Adrenal gland (tissue), 12 donors: Measurements from ENCODE around the gene HK2. TPM values are rescaled to one million over a fixed set of nuclear protein-coding genes. Genes with fewer than 3 reads are reported as not detected.

ENCODE experiments used
- DNase-seq, 7 donors: peaks; one replicate each; pipeline ENCODE4 v3.0.0-alpha.2; 2019 to 2020
- H3K27ac ChIP-seq, 5 donors: fragments of 200-600 bp; sonication (generic) in 4 of 5; 1 replicate in 3 of 5; 2 replicates in 2 of 5; pipeline versions ENCODE4 v1.5.1 to v1.8.0; 2016 to 2020; ENCODE audit warnings: mild to moderate bottlenecking in 1 of 5
- H3K27me3 ChIP-seq: fragments of 200-600 bp; 2 replicates; pipeline ENCODE4 v1.8.0; 2021
- H3K36me3 ChIP-seq, 2 donors: fragments of 200-600 bp; replicated peaks in 1 of 2; 1 replicate in 1 of 2; 2 replicates in 1 of 2; pipeline versions ENCODE4 v1.5.1 to v1.8.0; 2018 to 2022
- H3K4me1 ChIP-seq, 2 donors: fragments of 200-600 bp; replicated peaks in 1 of 2; 1 replicate in 1 of 2; 2 replicates in 1 of 2; pipeline versions ENCODE4 v1.5.1 to v1.8.0; 2018 to 2021
- H3K4me3 ChIP-seq, 4 donors: fragments of 200-600 bp; sonication (generic) in 3 of 4; one replicate each; pipeline ENCODE4 v1.5.1; 2016 to 2018
- H3K9me3 ChIP-seq, 3 donors: fragments of 200-600 bp; sonication (generic) in 1 of 3; replicated peaks in 1 of 3; 1 replicate in 2 of 3; 2 replicates in 1 of 3; pipeline versions ENCODE4 v1.5.1 to v1.8.0; 2016 to 2021
- POLR2A ChIP-seq, 2 donors: fragments of 450-650 bp; IDR thresholded peaks; one replicate each; pipeline ENCODE4 v1.6.1; 2017; ENCODE audit warnings: antibody characterized with exemption in 2 of 2, mild to moderate bottlenecking in 2 of 2, moderate library complexity in 1 of 2
- WGBS, 4 donors: extraction: QIAGEN DNeasy Blood & Tissue Kit in 2 of 4; methylation state at CpG; one replicate each; pipeline versions ENCODE4 v1.1.5 to v1.1.7; 2013 to 2017; 5-methylcytosine and 5-hydroxymethylcytosine counted together
- intact Hi-C, 2 donors: fragments of 100-400 bp; cut with DNase I; formaldehyde crosslinking; loops; one replicate each; pipeline versions ENCODE4 v1.14.1 to v1.15.0; 2022 to 2023
- polyA plus RNA-seq, 3 donors: library from polyadenylated mRNA; stranded (reverse); fragments of 200-250 nt in 2 of 3; fragments of 350-450 nt in 1 of 3; fragmentation: Illumina TruSeq in 1 of 3; extraction: RNeasy Lipid Tissue Mini Kit (QIAGEN cat#74804) in 1 of 3; gene quantifications; one replicate each; pipeline ENCODE4 v1.2.3, GENCODE V29; 2013 to 2014
- total RNA-seq, 9 donors: library from RNA; depleted of rRNA in 4 of 9; stranded (reverse); fragments of >200 nt in 4 of 9; fragments of 120-200 nt in 1 of 9; fragmentation: NEBNext Ultra II Directional in 1 of 9; extraction: Animal tissue kit (Norgen Biotek cat#: 25700) in 1 of 9; gene quantifications; one replicate each; pipeline versions ENCODE4 v1.1.0 to v1.2.4, GENCODE V29; 2013 to 2023
- TF ChIP-seq, protein P1 (sequence below), 6 experiments: fragments of 450-650 bp in 4 of 6; fragments of 200-600 bp in 2 of 6; sonication (generic) in 1 of 6; IDR thresholded peaks; 1 replicate in 5 of 6; 2 replicates in 1 of 6; pipeline versions ENCODE4 v1.5.1 to v1.8.0; 2016 to 2021; ENCODE audit warnings: antibody characterized with exemption in 6 of 6, mild to moderate bottlenecking in 2 of 6, moderate library complexity in 1 of 6
- donor health status: healthy with polysubstance abuse.
- donor health status: Bipolar disorder and iron deficiency.
- donor health status: DM: yes; HTN: yes; CAD: no.
- donor health status: DM: no; HTN: no; CAD: no.
- donor health status: DM: no; HTN: no; CAD: no.
- donor health status: DM: yes; HTN: yes; CAD: no.

HK2 gene
- total and polyA plus RNA-seq, 12 donors, result 1.2 to 11.7 (median 5.0) TPM

DNA sequence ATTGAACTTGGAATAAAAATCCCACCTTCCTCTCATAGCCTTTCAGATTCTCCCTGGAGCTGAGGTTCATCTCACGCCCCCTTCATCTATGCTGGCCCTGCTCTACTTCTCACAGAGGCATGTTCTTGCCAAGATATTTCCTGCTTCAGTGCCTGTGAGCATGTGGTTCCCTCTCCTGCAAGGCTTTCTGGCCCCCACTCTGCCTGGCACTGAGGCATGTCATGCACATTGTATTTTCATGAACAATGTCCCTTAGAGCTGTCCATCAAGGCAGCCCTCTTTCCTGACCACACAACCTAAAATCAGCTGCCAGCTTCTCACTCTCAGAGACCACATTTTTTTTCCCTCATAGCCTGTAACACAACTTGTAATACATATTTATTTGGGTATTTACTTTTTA lies 18.0 kb upstream of the HK2 start:
- no peak for TF ChIP-seq POLR2A (IDR thresholded peaks at IDR 0.05)
- TF ChIP-seq, protein P1, sequence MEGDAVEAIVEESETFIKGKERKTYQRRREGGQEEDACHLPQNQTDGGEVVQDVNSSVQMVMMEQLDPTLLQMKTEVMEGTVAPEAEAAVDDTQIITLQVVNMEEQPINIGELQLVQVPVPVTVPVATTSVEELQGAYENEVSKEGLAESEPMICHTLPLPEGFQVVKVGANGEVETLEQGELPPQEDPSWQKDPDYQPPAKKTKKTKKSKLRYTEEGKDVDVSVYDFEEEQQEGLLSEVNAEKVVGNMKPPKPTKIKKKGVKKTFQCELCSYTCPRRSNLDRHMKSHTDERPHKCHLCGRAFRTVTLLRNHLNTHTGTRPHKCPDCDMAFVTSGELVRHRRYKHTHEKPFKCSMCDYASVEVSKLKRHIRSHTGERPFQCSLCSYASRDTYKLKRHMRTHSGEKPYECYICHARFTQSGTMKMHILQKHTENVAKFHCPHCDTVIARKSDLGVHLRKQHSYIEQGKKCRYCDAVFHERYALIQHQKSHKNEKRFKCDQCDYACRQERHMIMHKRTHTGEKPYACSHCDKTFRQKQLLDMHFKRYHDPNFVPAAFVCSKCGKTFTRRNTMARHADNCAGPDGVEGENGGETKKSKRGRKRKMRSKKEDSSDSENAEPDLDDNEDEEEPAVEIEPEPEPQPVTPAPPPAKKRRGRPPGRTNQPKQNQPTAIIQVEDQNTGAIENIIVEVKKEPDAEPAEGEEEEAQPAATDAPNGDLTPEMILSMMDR (IDR thresholded peaks at IDR 0.05), result no peak
- intact Hi-C loops, result no loop called here
- Histone ChIP-seq H3K9me3 (no peaks in the 10 kb centered on the region), H3K4me3 (no peak overlapping the region), H3K4me1 (no peaks in the 10 kb centered on the region), H3K27me3 (no peaks in the 10 kb centered on the region), H3K27ac (no peak overlapping the region), H3K36me3 (no peaks in the 10 kb centered on the region)
- WGBS, 4 donors, result 87 to 92% (median 89%) methylated on average over 1 of the region's 1 CpG
- DNase-seq, result no peak

- intact Hi-C loops, result no loop called here
- no peak overlapping the region for H3K27ac ChIP-seq
Observed at GRCh38 chr2:74816540-74817303, 17.2 kb upstream of the HK2 start.

GRCh38 chr2:74817304-74817675 lies 16.6 kb upstream of the HK2 start:
- H3K9me3 ChIP-seq, result no peaks in the 10 kb centered on the region
- H3K36me3 ChIP-seq, result no peaks in the 10 kb centered on the region
- intact Hi-C loops, result no loop called here
- TF ChIP-seq, protein P1 (IDR thresholded peaks at IDR 0.05), result no peak
- no peak for TF ChIP-seq POLR2A (IDR thresholded peaks at IDR 0.05)
- no peak overlapping the region for H3K27ac ChIP-seq
- H3K4me3 ChIP-seq, result no peak overlapping the region
- H3K27me3 ChIP-seq, result no peaks in the 10 kb centered on the region
- no peaks in the 10 kb centered on the region for H3K4me1 ChIP-seq
- no peak for DNase-seq
- 40 to 88% (median 72%) methylated on average over 1 of the region's 1 CpG for WGBS, 4 donors

More at GRCh38 chr2:74816540-74817303, 17.2 kb upstream of the HK2 start:
- Histone ChIP-seq H3K27me3 (no peaks in the 10 kb centered on the region), H3K36me3 (no peaks in the 10 kb centered on the region), H3K9me3 (no peaks in the 10 kb centered on the region), H3K4me1 (no peaks in the 10 kb centered on the region), H3K4me3 (no peak overlapping the region)
- 26 to 36% (median 32%) methylated on average over 7 of the region's 7 CpGs for WGBS, 4 donors
- no peak for DNase-seq
- TF ChIP-seq, protein P1 (IDR thresholded peaks at IDR 0.05), result no peak
- TF ChIP-seq POLR2A (IDR thresholded peaks at IDR 0.05), result no peak

DNA sequence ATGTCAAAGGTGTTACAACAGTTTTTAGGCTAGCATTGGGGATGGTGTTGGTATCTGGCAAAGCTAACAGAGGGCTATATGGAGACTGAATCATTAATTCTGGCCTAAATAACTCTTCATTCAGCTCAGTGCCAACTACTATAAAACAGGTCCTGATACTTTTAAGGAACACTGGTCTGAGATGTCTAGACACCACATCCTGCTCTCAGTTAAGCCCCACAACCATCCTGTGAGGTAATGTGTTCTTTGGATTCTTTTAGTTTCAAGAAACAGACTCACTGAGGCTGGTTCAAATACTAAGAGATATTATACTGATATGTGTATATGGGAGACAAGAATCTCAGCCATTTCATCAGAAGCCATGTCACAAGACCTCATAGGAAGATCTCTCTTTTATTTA lies 14.2 kb upstream of the HK2 start:
- intact Hi-C loops, result no loop called here
- TF ChIP-seq POLR2A (IDR thresholded peaks at IDR 0.05), result no peak
- TF ChIP-seq, protein P1 (IDR thresholded peaks at IDR 0.05), result no peak
- H3K27me3 ChIP-seq, result no peaks in the 10 kb centered on the region

More for the DNA sequence above, 14.2 kb upstream of the HK2 start:
- peaks cover 0 to 4% of the 10 kb centered on the region in 2 donors for H3K4me1 ChIP-seq
- H3K36me3 ChIP-seq, result no peaks in the 10 kb centered on the region
- no peak overlapping the region for H3K4me3 ChIP-seq
- no peak for DNase-seq
- no peaks in the 10 kb centered on the region for H3K9me3 ChIP-seq
- H3K27ac ChIP-seq, result no peak overlapping the region
